Jurkat, Clone E6-1 (cell line): ENCODE results near the gene SMAD6.

Experiments
- DNase-seq: peaks from one replicate; pipeline ENCODE4 v3.0.0-alpha.2; 2011; ENCODE audit warnings: low read depth, low spot score
- H3K4me3 ChIP-seq: 2 replicates; pipeline ENCODE4 v1.5.1; 2011; ENCODE audit warnings: mild to moderate bottlenecking, low read length, control low read depth, moderate library complexity

SMAD6 gene

DNA sequence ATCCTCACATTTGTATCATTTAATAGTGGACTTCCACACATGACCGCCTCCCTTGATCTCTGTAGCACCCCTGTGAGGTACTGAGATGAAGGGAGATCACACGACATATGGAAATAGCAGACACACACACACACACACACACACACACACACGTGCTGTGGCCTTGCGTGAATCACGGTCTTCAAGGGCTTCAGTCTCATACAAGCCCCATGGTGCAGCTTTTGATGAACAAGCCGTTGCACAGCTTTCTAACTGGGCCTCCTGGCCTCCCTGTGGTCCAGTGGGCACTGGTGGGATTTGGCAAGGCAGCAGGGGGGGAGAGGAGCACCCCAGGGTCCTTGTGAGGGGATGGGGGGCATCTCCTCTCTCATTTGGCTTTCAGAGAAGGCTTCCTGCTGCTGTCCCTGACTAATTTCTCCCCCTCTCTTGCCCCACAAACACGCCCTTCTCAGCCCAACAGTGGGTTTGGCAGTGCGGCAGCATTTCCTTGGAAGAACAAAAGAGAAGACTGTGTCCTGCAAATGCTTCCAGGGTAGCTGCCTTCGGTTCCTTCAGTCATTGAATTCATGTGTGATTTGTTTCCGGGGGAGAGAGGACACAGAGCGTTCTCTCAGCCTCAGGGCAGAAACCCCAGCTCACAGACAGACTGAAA lies 98.7 kb downstream of the SMAD6 start:
- DNase-seq: no peak
- H3K4me3 ChIP-seq: no peak overlapping the region

GRCh38 chr15:66801266-66801665 lies 99.2 kb downstream of the SMAD6 start:
- DNase-seq: no peak
- H3K4me3 ChIP-seq: no peak overlapping the region

DNA sequence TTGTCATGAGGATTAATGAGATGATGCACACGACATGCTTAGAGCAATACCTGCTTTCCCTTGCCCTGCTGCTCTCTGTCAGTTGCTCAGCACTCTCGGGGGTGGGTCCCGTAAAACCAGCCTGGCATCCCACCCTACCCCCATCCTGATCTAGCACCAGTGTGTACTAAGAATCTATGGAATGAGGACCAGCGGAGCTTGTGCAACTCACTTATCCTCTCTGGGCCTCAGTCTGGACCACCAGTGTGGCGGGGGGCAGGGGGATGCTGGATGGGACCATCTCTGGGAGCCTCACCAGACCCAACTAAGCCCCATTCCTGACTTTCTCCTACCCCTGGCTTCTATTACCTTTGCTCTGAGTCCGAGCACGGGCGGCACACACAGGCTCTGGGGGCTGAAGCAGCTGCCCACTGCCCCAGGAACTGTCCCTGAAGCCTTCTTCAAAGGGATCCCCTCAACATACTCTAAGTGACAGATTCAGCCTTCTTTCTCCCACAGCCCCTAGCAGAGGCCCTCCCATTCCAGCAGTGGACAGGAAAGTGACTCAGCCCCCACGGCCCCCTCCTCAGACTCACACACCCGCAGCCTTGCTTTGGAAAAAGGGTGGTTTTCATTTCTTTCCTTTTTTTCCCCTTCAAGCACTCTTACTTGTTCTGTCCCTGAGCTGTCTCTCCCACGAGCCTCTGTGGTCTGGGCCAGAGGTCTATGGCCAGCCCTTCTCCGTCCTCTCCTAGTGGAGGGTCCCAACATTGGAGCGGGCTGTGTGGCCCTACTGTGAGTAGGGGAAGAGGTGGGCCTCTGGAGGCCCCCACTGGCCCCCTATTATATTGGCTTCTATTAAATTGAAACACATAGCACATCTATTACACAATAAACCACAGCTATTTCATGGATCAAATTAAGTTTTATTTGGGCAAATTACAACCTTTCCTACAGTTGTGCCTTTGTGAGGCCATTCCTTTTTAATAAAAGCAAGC lies 100.3 kb downstream of the SMAD6 start:
- H3K4me3 ChIP-seq: no peak overlapping the region
- no peak for DNase-seq

DNA sequence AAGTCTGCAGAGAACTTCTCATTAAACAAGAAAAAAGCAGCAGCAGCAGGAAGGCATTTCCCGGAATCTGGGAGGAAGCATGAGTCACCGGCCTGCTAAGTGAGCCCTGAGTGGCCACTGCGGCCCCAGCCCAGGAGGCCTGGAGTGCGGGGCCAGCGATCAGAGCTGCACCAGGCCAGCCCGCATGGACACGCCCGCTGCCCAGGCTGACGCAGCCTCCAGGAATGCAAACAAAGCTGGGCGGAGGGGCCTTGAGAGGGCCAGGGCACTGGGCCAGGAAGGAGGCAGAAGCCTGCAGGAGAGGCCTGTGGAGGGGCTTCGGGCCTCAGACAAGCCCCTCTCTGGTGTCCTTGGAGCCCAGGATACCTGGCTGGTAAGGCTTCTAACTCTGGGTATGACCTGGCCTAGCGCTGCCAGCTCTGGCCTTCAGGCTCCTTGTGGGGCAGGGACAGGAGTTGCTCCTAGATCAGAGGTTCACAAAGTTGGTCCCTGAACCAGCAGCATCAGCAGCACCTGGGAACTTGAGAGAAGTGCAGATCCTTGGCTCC lies 101.2 kb downstream of the SMAD6 start:
- no peak overlapping the region for H3K4me3 ChIP-seq

GRCh38 chr15:66803749-66804148 lies 101.7 kb downstream of the SMAD6 start:
- H3K4me3 ChIP-seq: no peak overlapping the region
- no peak for DNase-seq

More for the DNA sequence above, 101.2 kb downstream of the SMAD6 start:
- DNase-seq: no peak

DNA sequence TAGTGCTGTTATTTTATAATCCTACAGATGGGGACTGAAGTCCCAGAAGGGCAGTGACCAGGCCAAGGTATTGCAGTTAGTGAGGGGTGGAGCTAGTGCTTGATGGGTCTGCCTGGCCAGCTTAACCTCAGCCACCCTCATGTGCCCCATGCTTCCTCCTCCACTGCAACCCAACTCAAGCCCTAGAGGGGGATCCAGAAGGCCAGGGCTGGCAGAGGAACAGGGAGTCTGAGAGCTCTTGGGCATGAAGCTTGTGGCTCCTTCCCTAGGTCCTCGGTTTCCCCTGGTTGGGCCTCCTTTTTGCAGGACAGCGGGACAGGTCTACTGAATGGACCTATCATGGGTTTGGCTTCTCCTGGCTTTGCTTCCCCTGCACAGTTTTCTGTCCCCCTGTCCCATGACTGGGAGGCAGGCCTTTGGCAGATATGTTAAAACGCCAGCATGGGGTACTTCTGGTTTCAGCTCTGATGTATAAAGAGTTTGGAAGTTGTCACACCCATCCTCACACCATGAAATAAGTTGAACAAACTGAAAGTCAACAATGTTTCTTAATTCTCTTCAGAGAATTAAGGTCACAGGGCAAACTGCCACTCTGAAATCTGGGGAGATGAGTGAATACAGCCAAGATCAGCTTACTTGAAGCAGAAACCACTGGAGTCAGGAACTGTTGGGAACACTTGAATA lies 103.3 kb downstream of the SMAD6 start:
- no peak overlapping the region for H3K4me3 ChIP-seq
- no peak for DNase-seq

- no peak overlapping the region for H3K4me3 ChIP-seq
- DNase-seq: no peak
Observed at GRCh38 chr15:66808181-66808824, 106.3 kb downstream of the SMAD6 start.

GRCh38 chr15:66809664-66810063 lies 107.6 kb downstream of the SMAD6 start:
- DNase-seq: no peak

DNA sequence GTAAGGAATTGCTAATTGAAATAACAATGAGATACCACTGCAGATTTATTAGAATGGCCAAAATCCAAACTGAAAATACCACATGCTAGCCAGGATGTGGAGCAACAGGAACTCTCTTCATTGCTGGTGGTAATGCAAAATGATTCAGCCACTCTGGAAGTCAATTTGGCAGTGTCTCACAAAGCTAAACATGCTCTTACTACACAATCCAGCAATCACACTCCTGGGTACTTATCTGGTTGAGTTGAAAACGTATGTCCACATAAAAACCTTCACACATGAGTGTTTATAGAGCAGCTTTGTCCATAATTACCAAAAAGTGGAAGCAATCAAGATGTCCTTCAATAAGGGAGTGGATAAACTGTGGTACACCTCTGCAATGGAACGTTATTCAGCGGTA lies 113.3 kb downstream of the SMAD6 start:
- H3K4me3 ChIP-seq: no peak overlapping the region
- no peak for DNase-seq

More at GRCh38 chr15:66809664-66810063, 107.6 kb downstream of the SMAD6 start:
- no peak overlapping the region for H3K4me3 ChIP-seq

DNA sequence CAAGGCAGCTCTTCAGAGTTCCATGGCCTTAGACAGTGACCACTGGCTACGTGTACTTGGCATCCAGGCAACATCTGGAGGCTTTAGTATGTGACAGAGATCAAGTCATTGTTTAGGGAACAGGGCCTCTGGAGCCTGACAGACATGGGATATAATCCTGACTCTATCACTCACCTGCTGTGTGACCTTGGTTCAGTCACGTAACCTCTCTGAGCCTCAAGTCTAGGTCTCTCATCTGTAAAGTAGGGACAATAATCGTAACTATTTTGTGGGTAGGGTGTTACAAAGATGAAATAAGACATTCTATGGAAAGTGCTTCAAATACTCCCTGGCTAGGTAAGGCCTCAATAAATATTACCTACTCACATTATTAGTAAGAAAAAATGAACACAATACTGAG lies 114.2 kb downstream of the SMAD6 start:
- DNase-seq: no peak
- no peak overlapping the region for H3K4me3 ChIP-seq

DNA sequence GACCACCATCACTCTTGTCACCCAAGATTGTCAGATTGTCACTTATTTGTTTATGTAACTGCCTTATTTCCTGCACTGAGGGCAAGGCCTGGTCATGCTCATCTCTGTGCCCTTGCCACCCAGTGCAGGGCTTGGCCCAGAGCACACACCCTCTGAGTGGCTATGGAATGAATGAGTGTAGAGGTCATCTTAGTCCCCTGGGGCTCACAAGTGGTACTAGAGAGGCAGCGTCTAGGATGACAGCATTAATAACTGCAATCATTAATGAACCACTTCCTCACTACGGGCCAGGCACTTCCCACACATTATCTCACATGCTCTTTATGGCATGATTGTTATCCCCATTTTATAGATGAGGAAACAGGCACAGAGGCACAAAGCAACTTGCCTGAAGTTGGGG lies 117.0 kb downstream of the SMAD6 start:
- DNase-seq: no peak

DNA sequence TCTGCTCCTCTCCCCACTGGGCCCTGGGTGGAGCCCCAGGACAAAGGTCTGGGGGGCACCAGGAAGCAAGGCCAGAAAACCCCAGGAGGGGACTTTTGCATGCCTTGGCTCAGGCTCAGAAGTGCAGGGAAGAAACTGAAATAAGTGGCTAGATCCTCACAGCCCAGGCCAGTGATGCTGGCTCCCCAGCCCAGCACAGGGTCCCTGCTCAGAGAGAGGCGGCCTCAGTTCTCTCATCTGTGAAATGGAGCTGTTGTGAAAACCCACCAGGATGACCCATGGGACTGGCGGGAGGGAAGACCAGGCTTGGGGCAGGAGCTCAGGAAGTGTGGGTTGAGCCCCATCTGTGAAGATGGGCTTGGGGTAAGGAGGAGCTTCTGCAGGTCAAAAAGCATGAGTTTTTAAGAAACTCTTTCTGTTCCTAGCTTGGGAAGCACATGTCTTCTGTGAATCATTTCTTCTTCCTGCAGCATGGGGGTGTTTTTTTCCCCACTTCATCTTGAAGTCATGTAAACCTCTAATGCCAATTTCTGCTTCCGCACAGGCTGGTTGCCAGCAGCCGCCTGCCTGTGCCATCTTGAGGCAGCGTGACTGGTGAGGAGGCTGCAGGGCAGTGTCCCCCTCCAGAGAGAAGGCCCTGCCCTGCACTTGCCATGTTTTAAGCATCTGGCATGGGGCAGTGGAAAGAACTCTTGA lies 118.6 kb downstream of the SMAD6 start:
- DNase-seq: no peak
- H3K4me3 ChIP-seq: no peak overlapping the region

More for the DNA sequence above, 117.0 kb downstream of the SMAD6 start:
- no peak overlapping the region for H3K4me3 ChIP-seq

DNA sequence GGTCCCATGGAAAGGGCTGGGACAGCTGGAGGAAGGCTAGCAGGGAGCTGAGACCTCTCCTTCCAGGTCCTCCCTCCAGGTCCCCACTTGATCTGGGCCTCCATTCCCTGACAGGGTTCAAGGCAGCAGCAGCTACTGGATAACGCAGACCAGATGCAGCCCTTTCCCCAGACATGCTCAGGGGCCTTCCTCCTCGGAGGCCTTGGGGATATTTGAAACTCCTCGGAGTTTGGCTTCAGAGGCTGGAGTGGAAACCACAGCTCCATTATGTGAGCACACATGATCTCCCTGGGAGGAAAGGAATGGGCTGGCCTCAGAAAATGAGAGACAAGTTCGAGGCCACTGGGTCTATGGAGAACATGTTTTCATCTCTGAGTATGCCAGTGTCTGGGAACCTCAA lies 119.3 kb downstream of the SMAD6 start:
- H3K4me3 ChIP-seq: no peak overlapping the region
- no peak for DNase-seq

- DNase-seq: no peak
- H3K4me3 ChIP-seq: no peak overlapping the region
Observed at GRCh38 chr15:66822114-66822513, 120.1 kb downstream of the SMAD6 start.

DNA sequence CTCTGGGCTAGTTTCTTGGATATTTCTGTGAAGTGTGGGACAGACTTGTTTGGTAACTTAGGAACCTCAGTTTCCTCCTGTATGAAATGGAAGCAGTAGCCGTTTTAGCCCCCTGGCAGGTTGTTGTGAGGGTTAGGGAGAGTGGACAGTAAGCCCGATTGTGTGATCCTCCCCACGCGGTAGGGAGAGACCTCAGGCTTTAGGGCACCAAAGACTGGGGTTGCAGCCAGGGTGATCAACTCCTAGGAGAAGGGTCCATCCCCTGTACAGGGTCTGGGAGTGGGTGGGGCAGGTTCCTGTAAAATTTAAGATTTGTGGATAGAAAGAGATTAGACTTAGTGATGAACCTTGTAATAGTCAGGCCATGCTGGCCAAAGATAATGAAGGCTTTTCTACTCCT lies 120.5 kb downstream of the SMAD6 start:
- no peak for DNase-seq
- H3K4me3 ChIP-seq: no peak overlapping the region

- no peak for DNase-seq
- no peak overlapping the region for H3K4me3 ChIP-seq
Observed at GRCh38 chr15:66823601-66824000, 121.6 kb downstream of the SMAD6 start.

GRCh38 chr15:66824424-66824823 lies 122.4 kb downstream of the SMAD6 start:
- no peak for DNase-seq
- no peak overlapping the region for H3K4me3 ChIP-seq

- H3K4me3 ChIP-seq: no peak overlapping the region
- no peak for DNase-seq
Observed at GRCh38 chr15:66825139-66825538, 123.1 kb downstream of the SMAD6 start.

GRCh38 chr15:66825731-66826130 lies 123.7 kb downstream of the SMAD6 start:
- no peak overlapping the region for H3K4me3 ChIP-seq
- no peak for DNase-seq
